Neuronal stem cell (in vitro differentiated cells): Measurements from ENCODE around the gene PGC.

Experiments used
- DNase-seq: peaks from one replicate; pipeline ENCODE4 v3.0.0-alpha.2; 2013; ENCODE audit warnings: low spot score
- H2AFZ ChIP-seq: one replicate; pipeline ENCODE4 v1.6.1; 2013; ENCODE audit warnings: mild to moderate bottlenecking, low read length, inconsistent platforms
- H2AK5ac ChIP-seq: 2 replicates; pipeline ENCODE4 v1.6.1; 2013; ENCODE audit warnings: low read depth, mild to moderate bottlenecking, inconsistent platforms, low read length, moderate library complexity, mixed read lengths
- H2BK120ac ChIP-seq: 2 replicates; pipeline ENCODE4 v1.6.1; 2013; ENCODE audit warnings: low read depth, mild to moderate bottlenecking, inconsistent platforms, low read length, moderate library complexity, mixed read lengths
- H2BK12ac ChIP-seq: one replicate; pipeline ENCODE4 v1.6.1; 2013; ENCODE audit warnings: low read length, inconsistent platforms
- H2BK15ac ChIP-seq: 2 replicates; pipeline ENCODE4 v1.6.1; 2013; ENCODE audit warnings: mild to moderate bottlenecking, low read length, inconsistent platforms, mixed read lengths
- H2BK5ac ChIP-seq: one replicate; pipeline ENCODE4 v1.6.1; 2013; ENCODE audit warnings: inconsistent platforms, mild to moderate bottlenecking, low read length, moderate library complexity
- H3K14ac ChIP-seq: one replicate; pipeline ENCODE4 v1.6.1; 2013; ENCODE audit warnings: low read length, inconsistent platforms
- H3K18ac ChIP-seq: 2 replicates; pipeline ENCODE4 v1.6.1; 2013; ENCODE audit warnings: low read length, inconsistent platforms
- H3K23ac ChIP-seq: 2 replicates; pipeline ENCODE4 v1.6.1; 2013; ENCODE audit warnings: low read depth, mild to moderate bottlenecking, mixed read lengths, low read length, inconsistent platforms; ENCODE audit not compliant: poor library complexity
- H3K27ac ChIP-seq: replicated peaks from 3 replicates; pipeline ENCODE4 v1.5.1; 2013; ENCODE audit warnings: low read length, inconsistent platforms
- H3K27me3 ChIP-seq, 3 experiments: 2 replicates each; pipeline ENCODE4 v1.6.1; 2013; ENCODE audit warnings: low read length in 3 of 3, mild to moderate bottlenecking in 2 of 3, inconsistent platforms in 1 of 3, low read depth in 1 of 3, mixed read lengths in 1 of 3, moderate library complexity in 1 of 3; ENCODE audit not compliant: control insufficient read depth in 3 of 3, insufficient read depth in 3 of 3
- H3K36me3 ChIP-seq, 2 donors: replicated peaks in 1 of 2; 2 replicates each; pipeline ENCODE4 v1.6.1; 2013; ENCODE audit warnings: low read length in 2 of 2; ENCODE audit not compliant: control insufficient read depth in 2 of 2, insufficient read depth in 2 of 2
- H3K4ac ChIP-seq: 2 replicates; pipeline ENCODE4 v1.6.1; 2013; ENCODE audit warnings: inconsistent platforms, mild to moderate bottlenecking, low read length, moderate library complexity
- H3K4me1 ChIP-seq, 2 donors: 1 replicate in 1 of 2; 2 replicates in 1 of 2; pipeline ENCODE4 v1.6.1; 2013; ENCODE audit warnings: low read length in 2 of 2, low read depth in 1 of 2; ENCODE audit not compliant: control insufficient read depth in 2 of 2, insufficient read depth in 1 of 2
- H3K4me2 ChIP-seq: one replicate; pipeline ENCODE4 v1.6.1; 2013; ENCODE audit warnings: mild to moderate bottlenecking, low read length, inconsistent platforms; ENCODE audit not compliant: insufficient read depth, poor library complexity, severe bottlenecking
- H3K4me3 ChIP-seq, 2 donors: 2 replicates each; pipeline ENCODE4 v1.5.1; 2013; ENCODE audit warnings: low read length in 2 of 2, mild to moderate bottlenecking in 2 of 2, inconsistent platforms in 1 of 2, moderate library complexity in 1 of 2
- H3K79me1 ChIP-seq: one replicate; pipeline ENCODE4 v1.6.1; 2013; ENCODE audit warnings: low read depth, mild to moderate bottlenecking, inconsistent platforms, low read length, moderate library complexity
- H3K9ac ChIP-seq: one replicate; pipeline ENCODE4 v1.6.1; 2013; ENCODE audit warnings: mild to moderate bottlenecking, low read depth, low read length, inconsistent platforms; ENCODE audit not compliant: poor library complexity
- H3K9me3 ChIP-seq, 2 donors: replicated peaks in 1 of 2; 2 replicates each; pipeline versions ENCODE3 to v1.6.1; 2013; ENCODE audit warnings: low read length in 2 of 2, mild to moderate bottlenecking in 2 of 2, inconsistent platforms in 1 of 2, low read depth in 1 of 2, mixed read lengths in 1 of 2, moderate library complexity in 1 of 2; ENCODE audit not compliant: control insufficient read depth in 2 of 2, insufficient read depth in 1 of 2
- H4K8ac ChIP-seq: one replicate; pipeline ENCODE4 v1.6.1; 2013; ENCODE audit warnings: low read depth, mild to moderate bottlenecking, inconsistent platforms, low read length, moderate library complexity
- H4K91ac ChIP-seq: one replicate; pipeline ENCODE4 v1.6.1; 2013; ENCODE audit warnings: low read length, low read depth, mild to moderate bottlenecking, inconsistent platforms; ENCODE audit not compliant: poor library complexity
- WGBS, 2 donors: extraction: QIAGEN DNeasy Blood & Tissue Kit; methylation state at CpG; one replicate each; pipeline ENCODE4 v1.1.7; 2013; ENCODE audit warnings: missing lambda C conversion rate in 2 of 2, mixed read lengths in 1 of 2; ENCODE audit not compliant: insufficient read length in 2 of 2, insufficient replicate concordance in 1 of 2; ENCODE audit errors: extremely low coverage in 2 of 2; 5-methylcytosine and 5-hydroxymethylcytosine counted together

Gene PGC

GRCh38 chr6:41699063-41699462 is 48.1 kb downstream of the PGC start:
- Histone ChIP-seq H3K14ac (peak overlapping the region; percentile 5), H2BK5ac (no peak overlapping the region), H3K18ac (peak overlapping the region; percentile 90), H3K4me3 (peak overlapping the region in 1 of 2 donors; percentile 39), H3K9me3 (no peaks in the 10 kb centered on the region), H3K27me3 (no peaks in the 10 kb centered on the region), H2AFZ (peak overlapping the region; percentile 85), H3K36me3 (no peaks in the 10 kb centered on the region), H2BK120ac (no peak overlapping the region), H4K91ac (no peak overlapping the region), H3K4ac (no peak overlapping the region), H4K8ac (no peak overlapping the region), H2BK15ac (peak overlapping the region; percentile 45), H3K4me2 (no peak overlapping the region), H3K27ac (no peak overlapping the region), H3K9ac (no peak overlapping the region), H3K4me1 (peaks cover 5 to 14% of the 10 kb centered on the region in 2 donors), H2BK12ac (no peak overlapping the region), H2AK5ac (peak overlapping the region; percentile 72), H3K79me1 (no peaks in the 10 kb centered on the region), H3K23ac (peak overlapping the region; percentile 38)
- no CpG with 5 or more reads among the region's 2 CpGs for WGBS, 2 donors
- no peak for DNase-seq

GRCh38 chr6:41697861-41698781 is 49.1 kb downstream of the PGC start:
- Histone ChIP-seq H3K18ac (no peak overlapping the region), H2BK5ac (no peak overlapping the region), H2AFZ (peak overlapping the region; percentile 85), H3K4me2 (no peak overlapping the region), H3K9ac (no peak overlapping the region), H3K79me1 (no peaks in the 10 kb centered on the region), H3K23ac (no peak overlapping the region), H4K91ac (no peak overlapping the region), H2BK120ac (no peak overlapping the region), H2AK5ac (peak overlapping the region; percentile 72), H3K4ac (no peak overlapping the region), H3K9me3 (no peaks in the 10 kb centered on the region), H3K4me3 (no peak overlapping the region), H3K4me1 (peaks cover 5 to 14% of the 10 kb centered on the region in 2 donors), H3K14ac (no peak overlapping the region), H3K36me3 (no peaks in the 10 kb centered on the region), H3K27me3 (no peaks in the 10 kb centered on the region), H4K8ac (no peak overlapping the region), H2BK12ac (no peak overlapping the region), H2BK15ac (no peak overlapping the region), H3K27ac (no peak overlapping the region)
- WGBS, 2 donors: no CpG with 5 or more reads among the region's 15 CpGs
- DNase-seq: no peak

GRCh38 chr6:41696788-41697187 is 50.4 kb downstream of the PGC start:
- Histone ChIP-seq H3K36me3 (no peaks in the 10 kb centered on the region), H3K4me2 (no peak overlapping the region), H2BK15ac (no peak overlapping the region), H3K4ac (no peak overlapping the region), H3K4me1 (peaks cover 5 to 14% of the 10 kb centered on the region in 2 donors), H3K79me1 (no peaks in the 10 kb centered on the region), H4K91ac (no peak overlapping the region), H3K9me3 (no peaks in the 10 kb centered on the region), H3K14ac (no peak overlapping the region), H2AK5ac (no peak overlapping the region), H3K23ac (no peak overlapping the region), H2AFZ (no peak overlapping the region), H2BK120ac (no peak overlapping the region), H3K27ac (no peak overlapping the region), H3K27me3 (peaks cover 0 to under 1% (median 0%) of the 10 kb centered on the region in 3 experiments), H2BK12ac (no peak overlapping the region), H3K9ac (no peak overlapping the region), H4K8ac (no peak overlapping the region), H3K4me3 (no peak overlapping the region), H3K18ac (no peak overlapping the region), H2BK5ac (no peak overlapping the region)
- WGBS, 2 donors: no CpG with 5 or more reads among the region's 6 CpGs
- DNase-seq: no peak

- peaks cover 0 to 4% (median 0%) of the 10 kb centered on the region in 3 experiments for H3K27me3 ChIP-seq
Measured at GRCh38 chr6:41695825-41696224, 51.4 kb downstream of the PGC start.

More at GRCh38 chr6:41695825-41696224, 51.4 kb downstream of the PGC start:
- H4K8ac ChIP-seq: no peak overlapping the region
- H2BK120ac ChIP-seq: no peak overlapping the region
- H3K14ac ChIP-seq: no peak overlapping the region
- no peaks in the 10 kb centered on the region for H3K79me1 ChIP-seq
- WGBS, 2 donors: no CpG with 5 or more reads among the region's 6 CpGs
- H2AFZ ChIP-seq: no peak overlapping the region
- no peak overlapping the region for H3K18ac ChIP-seq
- no peak overlapping the region for H3K27ac ChIP-seq
- no peak overlapping the region for H3K4ac ChIP-seq
- no peak overlapping the region for H2BK15ac ChIP-seq
- H3K4me1 ChIP-seq: peaks cover 4 to 11% of the 10 kb centered on the region in 2 donors
- no peak overlapping the region for H3K9ac ChIP-seq
- no peak overlapping the region for H2BK5ac ChIP-seq
- no peak overlapping the region for H3K23ac ChIP-seq
- no peak for DNase-seq
- no peak overlapping the region for H2AK5ac ChIP-seq
- no peak overlapping the region for H3K4me2 ChIP-seq
- no peak overlapping the region for H4K91ac ChIP-seq
- H3K36me3 ChIP-seq: no peaks in the 10 kb centered on the region
- no peaks in the 10 kb centered on the region for H3K9me3 ChIP-seq
- no peak overlapping the region for H2BK12ac ChIP-seq
- H3K4me3 ChIP-seq: no peak overlapping the region
